HCT116 (cell line): ENCODE results near the gene KANSL1. TPM values are rescaled to one million over a fixed set of nuclear protein-coding genes. Genes with fewer than 3 reads are reported as not detected.

Experiments used
- ATAC-seq: fragments of 200-7000 bp; cut with Tn5 transposase; 2 replicates; pipeline ENCODE4 v1.9.1; 2020; ENCODE audit warnings: mild to moderate bottlenecking, moderate library complexity
- BruUV-seq: library from RNA; stranded (reverse); fragments of 400-500 nt; replicated peaks from 2 replicates; lab custom pipeline; 2021; lab: Mats Ljungman, UMichigan
- CTCF ChIA-PET: fragments of 300-600 bp; sonication (Branson Sonifier 250); formaldehyde crosslinking; loops from one replicate; lab custom pipeline; 2021; ENCODE audit warnings: antibody characterized with exemption; lab: Charles Lee
- POLR2A ChIA-PET: fragments of 300-600, 350-600 bp; sonication (Branson Sonifier 250); formaldehyde crosslinking; loops from one replicate; lab custom pipeline; 2021; ENCODE audit warnings: antibody characterized with exemption; lab: Charles Lee
- RAD21 ChIA-PET, 2 experiments: fragments of 300-600 bp; sonication (Branson Sonifier 250); formaldehyde crosslinking; loops; one replicate each; lab custom pipeline; 2023; ENCODE audit warnings: low total read pairs in 2 of 2; ENCODE audit not compliant: uncharacterized antibody in 2 of 2, unreplicated experiment in 2 of 2, low non-redundant PET in 1 of 2; lab: Charles Lee
- DNase-seq: peaks from one replicate; pipeline ENCODE4 v3.0.0-alpha.2; 2010; ENCODE audit warnings: low read depth, low spot score
- H2AFZ ChIP-seq: fragments of 200-600 bp; shearing (Covaris generic), sonication (generic); 2 replicates; pipeline ENCODE4 v1.6.1; 2017; ENCODE audit warnings: low read depth, mixed run types, mixed read lengths, antibody characterized with exemption, low read length; ENCODE audit not compliant: poor library complexity, severe bottlenecking
- H3K27ac ChIP-seq: 2 replicates; pipeline ENCODE4 v1.5.1; 2012; ENCODE audit warnings: low read depth, low read length
- H3K27me3 ChIP-seq: fragments of 200-600 bp; sonication (generic); 2 replicates; pipeline ENCODE4 v1.6.1; 2016; ENCODE audit warnings: mixed run types, low read length, mixed read lengths; ENCODE audit not compliant: insufficient read depth
- H3K36me3 ChIP-seq, 2 experiments: fragments of 200-500 bp in 1 of 2; fragments of 200-600 bp in 1 of 2; sonication (Bioruptor generic) in 1 of 2; sonication (generic) in 1 of 2; 2 replicates each; pipeline versions ENCODE4 v1.5.1 to v1.6.1; 2014 to 2016; ENCODE audit warnings: low read length in 2 of 2, inconsistent platforms in 1 of 2, mixed read lengths in 1 of 2, mixed run types in 1 of 2; ENCODE audit not compliant: insufficient read depth in 2 of 2, control insufficient read depth in 1 of 2
- H3K4me1 ChIP-seq, 2 experiments: fragments of 200-600 bp in 1 of 2; sonication (generic) in 1 of 2; 2 replicates each; pipeline versions ENCODE4 v1.5.1 to v1.6.1; 2012 to 2017; ENCODE audit warnings: low read length in 2 of 2, inconsistent platforms in 1 of 2, mild to moderate bottlenecking in 1 of 2, mixed read lengths in 1 of 2, mixed run types in 1 of 2, moderate library complexity in 1 of 2; ENCODE audit not compliant: insufficient read depth in 2 of 2, control insufficient read depth in 1 of 2
- H3K4me2 ChIP-seq: fragments of 200-600 bp; sonication (generic); 2 replicates; pipeline ENCODE4 v1.6.1; 2017; ENCODE audit warnings: mixed run types, low read length, mixed read lengths
- H3K4me3 ChIP-seq, 2 experiments: fragments of 200-600 bp in 1 of 2; sonication (generic) in 1 of 2; replicated peaks in 1 of 2; 2 replicates each; pipeline ENCODE4 v1.5.1; 2011 to 2016; ENCODE audit warnings: low read length in 2 of 2, control low read depth in 1 of 2, low read depth in 1 of 2, mild to moderate bottlenecking in 1 of 2, mixed read lengths in 1 of 2, mixed run types in 1 of 2
- H3K79me2 ChIP-seq: fragments of 200-600 bp; sonication (generic); 2 replicates; pipeline ENCODE4 v1.6.1; 2017; ENCODE audit warnings: mild to moderate bottlenecking, mixed run types, low read length, moderate library complexity, mixed read lengths; ENCODE audit not compliant: insufficient read depth
- H3K9ac ChIP-seq: fragments of 200-600 bp; sonication (generic); 2 replicates; pipeline ENCODE4 v1.6.1; 2016; ENCODE audit warnings: low read length, mixed read lengths
- H3K9me2 ChIP-seq: fragments of 200-600 bp; sonication (generic), shearing (Covaris generic); 2 replicates; pipeline ENCODE4 v1.6.1; 2017; ENCODE audit warnings: mixed run types, mild to moderate bottlenecking, moderate library complexity; ENCODE audit not compliant: insufficient read depth
- H3K9me3 ChIP-seq, 2 experiments: fragments of 200-500 bp in 1 of 2; fragments of 200-600 bp in 1 of 2; sonication (Bioruptor generic) in 1 of 2; sonication (generic) in 1 of 2; 2 replicates each; pipeline ENCODE4 v1.6.1; 2014 to 2017; ENCODE audit warnings: low read length in 2 of 2, mixed read lengths in 2 of 2, inconsistent platforms in 1 of 2, low read depth in 1 of 2, mild to moderate bottlenecking in 1 of 2, mixed run types in 1 of 2, moderate library complexity in 1 of 2; ENCODE audit not compliant: control insufficient read depth in 1 of 2, insufficient read depth in 1 of 2
- H4K20me1 ChIP-seq: fragments of 200-600 bp; sonication (generic), shearing (Covaris generic); 2 replicates; pipeline ENCODE4 v1.6.1; 2017; ENCODE audit warnings: mixed run types, mild to moderate bottlenecking, moderate library complexity; ENCODE audit not compliant: insufficient read depth
- CEBPB ChIP-seq: IDR thresholded peaks from 2 replicates; pipeline ENCODE4 v1.6.1; 2012; ENCODE audit warnings: low read depth
- ELF1 ChIP-seq: IDR thresholded peaks from 2 replicates; pipeline ENCODE4 v1.6.1; 2012; ENCODE audit warnings: low read depth, borderline replicate concordance
- FOSL1 ChIP-seq: IDR thresholded peaks from 2 replicates; pipeline ENCODE4 v1.6.1; 2012; ENCODE audit warnings: low read depth
- JUND ChIP-seq: IDR thresholded peaks from 2 replicates; pipeline ENCODE4 v1.6.1; 2012
- POLR2AphosphoS5 ChIP-seq: IDR thresholded peaks from 2 replicates; pipeline ENCODE4 v1.6.1; 2011; ENCODE audit warnings: mild to moderate bottlenecking, low read depth, low read length, moderate library complexity
- SP1 ChIP-seq: IDR thresholded peaks from 2 replicates; pipeline ENCODE4 v1.6.1; 2012; ENCODE audit warnings: low read depth
- SRF ChIP-seq: IDR thresholded peaks from 2 replicates; pipeline ENCODE4 v1.6.1; 2012; ENCODE audit warnings: low read depth
- TCF7L2 ChIP-seq: IDR thresholded peaks from 2 replicates; pipeline ENCODE4 v1.7.0; 2011; ENCODE audit warnings: borderline replicate concordance, inconsistent platforms; ENCODE audit not compliant: insufficient read depth, insufficient read length; ENCODE audit errors: extremely low read depth
- ZFX ChIP-seq: fragments of 450-650 bp; IDR thresholded peaks from 2 replicates; pipeline ENCODE4 v1.6.1; 2017
- ZNF274 ChIP-seq: fragments of 200-500 bp; sonication (Bioruptor generic); IDR thresholded peaks from 2 replicates; pipeline ENCODE4 v1.6.1; 2014; ENCODE audit warnings: mild to moderate bottlenecking, low read depth, low read length, inconsistent platforms
- intact Hi-C: fragments of 100-400 bp; cut with micrococcal nuclease; formaldehyde crosslinking; loops from 2 replicates; pipeline ENCODE4 v1.10.0; 2022
- total RNA-seq: library from RNA; stranded (reverse); gene quantifications from one replicate; pipeline ENCODE4 v1.2.1, GENCODE V29; 2021; ENCODE audit not compliant: unreplicated experiment

Gene KANSL1
- total RNA-seq, 1 experiment from 2014 or later = 77.5 TPM

- no TSS peak for BruUV-seq
- no peak overlapping the region for H2AFZ ChIP-seq
- POLR2A ChIA-PET = no interaction called here
- no peak overlapping the region for H3K9ac ChIP-seq
- DNase-seq (no peak), ATAC-seq (no peak)
- H3K9me2 ChIP-seq = no peaks in the 10 kb centered on the region
- H3K36me3 ChIP-seq = peaks cover 35 to 47% of the 10 kb centered on the region in 2 experiments
- no peaks in the 10 kb centered on the region for H3K9me3 ChIP-seq
- no peak overlapping the region for H3K27ac ChIP-seq
- no peak overlapping the region for H3K4me3 ChIP-seq
- peaks cover 8% of the 10 kb centered on the region; the same call in 1 of the 2 replicates for H4K20me1 ChIP-seq
- H3K79me2 ChIP-seq = peaks cover 31% of the 10 kb centered on the region; the same call in 1 of the 2 replicates
- TF ChIP-seq ZNF274 = no peak
- no peak for TF ChIP-seq SP1
- no peak for TF ChIP-seq POLR2AphosphoS5
- no peak for TF ChIP-seq FOSL1
- no peak for TF ChIP-seq ELF1
- no peak for TF ChIP-seq CEBPB
- no peak for TF ChIP-seq SRF
- TF ChIP-seq ZFX = no peak
- TF ChIP-seq JUND = no peak
- TF ChIP-seq TCF7L2 = no peak
- TF ChIP-seq, all 23 proteins: peak for 0
- intact Hi-C loops = loop anchor here (2.0 kb wide), 2 partner anchors 16 to 168 kb away; no protein-coding TSS in a partner anchor
- ChIA-PET CTCF (interaction anchor here (0.9 to 2.5 kb wide), 28 partner anchors 9 to 405 kb away, joined by 3 to 45 read pairs (median 6); partner anchors contain the start of gene KANSL1), RAD21 (interaction anchor here in 1 of 2 experiments (1.0 to 1.3 kb wide), 2 partner anchors 142 to 168 kb away, joined by 3 to 4 read pairs; no protein-coding TSS in a partner anchor)
- no peak overlapping the region for H3K4me2 ChIP-seq
- H3K4me1 ChIP-seq = peaks cover 0 to 9% of the 10 kb centered on the region in 2 experiments; a peak in 2 of 4 replicates
- no peaks in the 10 kb centered on the region for H3K27me3 ChIP-seq
Measured at GRCh38 chr17:46044989-46045388, 148.2 kb downstream of the KANSL1 start.
